Ishikawa (cell line): ENCODE data around the gene SIAE.

ENCODE experiments used
- CEBPB ChIP-seq: IDR thresholded peaks from 2 replicates; pipeline ENCODE4 v1.6.1; 2012
- FOXM1 ChIP-seq: IDR thresholded peaks from 2 replicates; pipeline ENCODE4 v1.6.1; 2012; ENCODE audit warnings: low read depth, borderline replicate concordance
- NFIC ChIP-seq: IDR thresholded peaks from 2 replicates; pipeline ENCODE4 v1.6.1; 2012
- RAD21 ChIP-seq: IDR thresholded peaks from 2 replicates; pipeline ENCODE4 v1.6.1; 2012; ENCODE audit warnings: low read depth
- TAF1 ChIP-seq: IDR thresholded peaks from 2 replicates; pipeline ENCODE4 v1.6.1; 2012; ENCODE audit warnings: low read depth, mild to moderate bottlenecking
- TEAD4 ChIP-seq: IDR thresholded peaks from 2 replicates; pipeline ENCODE4 v1.6.1; 2012
- USF1 ChIP-seq: IDR thresholded peaks from 2 replicates; pipeline ENCODE4 v1.6.1; 2012
- YY1 ChIP-seq: IDR thresholded peaks from 2 replicates; pipeline ENCODE4 v1.6.1; 2012; ENCODE audit warnings: low read depth

- TF ChIP-seq FOXM1: no peak
- TF ChIP-seq TEAD4: no peak
- TF ChIP-seq RAD21: no peak
- no peak for TF ChIP-seq YY1
- no peak for TF ChIP-seq TAF1
- no peak for TF ChIP-seq NFIC
- no peak for TF ChIP-seq USF1
- no peak for TF ChIP-seq CEBPB
Observed at GRCh38 chr11:124640666-124641065, 32.9 kb downstream of the SIAE start.
